K562 (cell line): ENCODE measurements around the gene SYF2. TPM values are rescaled to one million over a fixed set of nuclear protein-coding genes. Genes with fewer than 3 reads are reported as not detected.

Experiments used
- BRF1 ChIP-seq: IDR thresholded peaks from 3 replicates; pipeline ENCODE4 v1.6.1; 2011; ENCODE audit warnings: borderline replicate concordance, mild to moderate bottlenecking; ENCODE audit not compliant: insufficient read length; ENCODE audit errors: extremely low read depth
- EHMT2 ChIP-seq: fragments of 450-650 bp; IDR thresholded peaks from 2 replicates; pipeline ENCODE4 v1.6.1; 2018; ENCODE audit warnings: antibody characterized with exemption
- HNRNPUL1 ChIP-seq: fragments of 200-400 bp; formaldehyde crosslinking; IDR thresholded peaks from 2 replicates; pipeline ENCODE4 v1.6.1; 2017; ENCODE audit warnings: low read length
- KLF1 ChIP-seq: fragments of 450-650 bp; IDR thresholded peaks from 2 replicates; pipeline ENCODE4 v1.6.1; 2016; ENCODE audit warnings: missing genetic modification characterization, missing compliant biosample characterization
- NR0B1 ChIP-seq: fragments of 450-650 bp; IDR thresholded peaks from one replicate; pipeline ENCODE4 v1.6.1; 2018; ENCODE audit warnings: mild to moderate bottlenecking, moderate library complexity; ENCODE audit not compliant: partially characterized antibody
- NR2C1 ChIP-seq, 2 experiments: fragments of 450-650 bp; IDR thresholded peaks; 2 replicates each; pipeline ENCODE4 v1.6.1; 2017; ENCODE audit warnings: mild to moderate bottlenecking in 2 of 2, antibody characterized with exemption in 1 of 2, inconsistent platforms in 1 of 2, missing compliant biosample characterization in 1 of 2, missing genetic modification characterization in 1 of 2
- NR2F6 ChIP-seq: fragments of 450-650 bp; formaldehyde crosslinking; IDR thresholded peaks from 2 replicates; pipeline ENCODE4 v1.4.0; 2020; ENCODE audit warnings: mild to moderate bottlenecking
- PHF20 ChIP-seq: fragments of 450-650 bp; IDR thresholded peaks from 2 replicates; pipeline ENCODE4 v1.6.1; 2018; ENCODE audit not compliant: partially characterized antibody
- SLC30A9 ChIP-seq: fragments of 250-450 bp; sonication (Bioruptor Pico); IDR thresholded peaks from 2 replicates; pipeline ENCODE4 v1.8.0; 2022; ENCODE audit warnings: mild to moderate bottlenecking, moderate library complexity
- SMARCA5 ChIP-seq: fragments of 450-650 bp; IDR thresholded peaks from 2 replicates; pipeline ENCODE4 v1.6.1; 2016
- SP1 ChIP-seq: sonication (generic); formaldehyde crosslinking; IDR thresholded peaks from 2 replicates; pipeline ENCODE4 v1.8.1; 2022; ENCODE audit warnings: mild to moderate bottlenecking, missing genetic modification reagents
- STAT5A ChIP-seq: IDR thresholded peaks from 2 replicates; pipeline ENCODE4 v1.6.1; 2012; ENCODE audit warnings: low read length, inconsistent platforms, borderline replicate concordance
- SUPT5H ChIP-seq: fragments of 450-650 bp; IDR thresholded peaks from 2 replicates; pipeline ENCODE4 v1.6.1; 2016
- TAF7 ChIP-seq: fragments of 450-650 bp; IDR thresholded peaks from 2 replicates; pipeline ENCODE4 v1.6.1; 2016; ENCODE audit warnings: missing genetic modification characterization, missing compliant biosample characterization
- YBX1 ChIP-seq: fragments of 450-650 bp; IDR thresholded peaks from 2 replicates; pipeline ENCODE4 v1.7.1; 2016; ENCODE audit warnings: mild to moderate bottlenecking
- ZBTB5 ChIP-seq: fragments of 450-650 bp; IDR thresholded peaks from 2 replicates; pipeline ENCODE4 v1.6.1; 2017; ENCODE audit warnings: antibody characterized with exemption
- ZNF41 ChIP-seq: fragments of 250-450 bp; sonication (Bioruptor Pico); conservative IDR thresholded peaks from 2 replicates; pipeline ENCODE4 v1.4.0; 2020; ENCODE audit warnings: mild to moderate bottlenecking
- ZNF507 ChIP-seq: conservative IDR thresholded peaks from 2 replicates; pipeline ENCODE4 v1.6.1; 2017; ENCODE audit warnings: missing genetic modification characterization, missing compliant biosample characterization
- polyA plus RNA-seq, 8 experiments: library from polyadenylated mRNA; depleted of rRNA in 4 of 8; stranded (reverse) in 5 of 8; unstranded in 3 of 8; fragments of >200 nt; fragmentation: Nextera tagmentation in 2 of 8; fragmentation: Illumina TruSeq in 1 of 8; extraction: Ambion mirVana in 2 of 8; extraction: Trizol in 1 of 8; gene quantifications; 2 replicates each; pipeline versions ENCODE4 v1.2.1 to v1.2.3, GENCODE V29; 2011 to 2014; ENCODE audit warnings: inconsistent platforms in 1 of 8, missing spikeins in 1 of 8
- total RNA-seq, 7 experiments: library from RNA; depleted of rRNA in 6 of 7; stranded (reverse); fragments of >200 nt in 6 of 7; fragmentation: Illumina TruSeq in 2 of 7; extraction: Trizol in 2 of 7; gene quantifications; 2 replicates each; pipeline versions ENCODE4 v1.2.1 to v1.2.3, GENCODE V29; 2011 to 2021; ENCODE audit warnings: low replicate concordance in 1 of 7
- TF ChIP-seq, protein P1 (sequence below): fragments of 250-450 bp; sonication (Bioruptor Pico); IDR thresholded peaks from 2 replicates; pipeline ENCODE4 v1.4.0; 2020; ENCODE audit warnings: mild to moderate bottlenecking
- TF ChIP-seq, protein P2 (sequence below): sonication (generic); formaldehyde crosslinking; IDR thresholded peaks from 2 replicates; pipeline ENCODE4 v1.8.1; 2022; ENCODE audit warnings: missing genetic modification reagents
- TF ChIP-seq, protein P3 (sequence below): sonication (generic); formaldehyde crosslinking; IDR thresholded peaks from 2 replicates; pipeline ENCODE4 v1.8.0; 2022; ENCODE audit warnings: mild to moderate bottlenecking, missing genetic modification reagents

The SYF2 gene
- total and polyA plus RNA-seq, 9 of the 15 experiments (the other 6 are each of a cell fraction or from before 2014, with no cell fraction given): 20.9 to 69.0 (median 43.2) TPM

- TF ChIP-seq ZNF41 (CRISPR knock-in tag) (0 out of 2 replicates have a peak, but pooled peaks have one; percentile 4), BRF1 (no peak), NR2C1 (IDR thresholded peaks at IDR 0.05) (peak; percentile 94), NR2C1 (tag; IDR thresholded peaks at IDR 0.05) (peak; percentile 96), SMARCA5 (0 out of 2 replicates have a peak, but pooled peaks have one; percentile 41), SP1 (CRISPR knock-in tag) (no peak; the same call in 1 of the 2 replicates), PHF20 (no peak), KLF1 (no peak), HNRNPUL1 (no peak), SLC30A9 (no peak), SUPT5H (0 out of 2 replicates have a peak, but pooled peaks have one; percentile 22), STAT5A (no peak), ZNF507 (tag) (no peak), NR2F6 (CRISPR knock-in tag) (0 out of 2 replicates have a peak, but pooled peaks have one; percentile 8), NR0B1 (no peak), EHMT2 (no peak), ZBTB5 (no peak), TAF7 (tag) (no peak), YBX1 (no peak)
- TF ChIP-seq, protein P1, sequence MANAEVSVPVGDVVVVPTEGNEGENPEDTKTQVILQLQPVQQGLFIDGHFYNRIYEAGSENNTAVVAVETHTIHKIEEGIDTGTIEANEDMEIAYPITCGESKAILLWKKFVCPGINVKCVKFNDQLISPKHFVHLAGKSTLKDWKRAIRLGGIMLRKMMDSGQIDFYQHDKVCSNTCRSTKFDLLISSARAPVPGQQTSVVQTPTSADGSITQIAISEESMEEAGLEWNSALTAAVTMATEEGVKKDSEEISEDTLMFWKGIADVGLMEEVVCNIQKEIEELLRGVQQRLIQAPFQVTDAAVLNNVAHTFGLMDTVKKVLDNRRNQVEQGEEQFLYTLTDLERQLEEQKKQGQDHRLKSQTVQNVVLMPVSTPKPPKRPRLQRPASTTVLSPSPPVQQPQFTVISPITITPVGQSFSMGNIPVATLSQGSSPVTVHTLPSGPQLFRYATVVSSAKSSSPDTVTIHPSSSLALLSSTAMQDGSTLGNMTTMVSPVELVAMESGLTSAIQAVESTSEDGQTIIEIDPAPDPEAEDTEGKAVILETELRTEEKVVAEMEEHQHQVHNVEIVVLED (CRISPR knock-in tag): 0 out of 2 replicates have a peak, but pooled peaks have one; percentile 27
- TF ChIP-seq, protein P2, sequence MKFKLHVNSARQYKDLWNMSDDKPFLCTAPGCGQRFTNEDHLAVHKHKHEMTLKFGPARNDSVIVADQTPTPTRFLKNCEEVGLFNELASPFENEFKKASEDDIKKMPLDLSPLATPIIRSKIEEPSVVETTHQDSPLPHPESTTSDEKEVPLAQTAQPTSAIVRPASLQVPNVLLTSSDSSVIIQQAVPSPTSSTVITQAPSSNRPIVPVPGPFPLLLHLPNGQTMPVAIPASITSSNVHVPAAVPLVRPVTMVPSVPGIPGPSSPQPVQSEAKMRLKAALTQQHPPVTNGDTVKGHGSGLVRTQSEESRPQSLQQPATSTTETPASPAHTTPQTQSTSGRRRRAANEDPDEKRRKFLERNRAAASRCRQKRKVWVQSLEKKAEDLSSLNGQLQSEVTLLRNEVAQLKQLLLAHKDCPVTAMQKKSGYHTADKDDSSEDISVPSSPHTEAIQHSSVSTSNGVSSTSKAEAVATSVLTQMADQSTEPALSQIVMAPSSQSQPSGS: no peak
- TF ChIP-seq, protein P3, sequence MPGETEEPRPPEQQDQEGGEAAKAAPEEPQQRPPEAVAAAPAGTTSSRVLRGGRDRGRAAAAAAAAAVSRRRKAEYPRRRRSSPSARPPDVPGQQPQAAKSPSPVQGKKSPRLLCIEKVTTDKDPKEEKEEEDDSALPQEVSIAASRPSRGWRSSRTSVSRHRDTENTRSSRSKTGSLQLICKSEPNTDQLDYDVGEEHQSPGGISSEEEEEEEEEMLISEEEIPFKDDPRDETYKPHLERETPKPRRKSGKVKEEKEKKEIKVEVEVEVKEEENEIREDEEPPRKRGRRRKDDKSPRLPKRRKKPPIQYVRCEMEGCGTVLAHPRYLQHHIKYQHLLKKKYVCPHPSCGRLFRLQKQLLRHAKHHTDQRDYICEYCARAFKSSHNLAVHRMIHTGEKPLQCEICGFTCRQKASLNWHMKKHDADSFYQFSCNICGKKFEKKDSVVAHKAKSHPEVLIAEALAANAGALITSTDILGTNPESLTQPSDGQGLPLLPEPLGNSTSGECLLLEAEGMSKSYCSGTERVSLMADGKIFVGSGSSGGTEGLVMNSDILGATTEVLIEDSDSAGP (CRISPR knock-in tag): 0 out of 2 replicates have a peak, but pooled peaks have one; percentile 41
Measured at GRCh38 chr1:25245809-25246599, 13.7 kb upstream of the SYF2 start (continued).
